Lung (tissue), 12 donors: ENCODE data around the gene FRMD5. TPM values are rescaled to one million over a fixed set of nuclear protein-coding genes. Genes with fewer than 3 reads are reported as not detected.
"Not testable (repeated sequence)": the region's sequence is repeated elsewhere in the genome, so short reads cannot be mapped to it uniquely, and the experiment has no call there.

Experiments
- ATAC-seq: fragments of 200-7000 bp; cut with Tn5 transposase; one replicate; pipeline ENCODE4 v1.9.1; 2020; ENCODE audit warnings: moderate number of reproducible peaks; ENCODE audit not compliant: insufficient read depth, low FRiP score
- DNase-seq, 3 donors: peaks; one replicate each; pipeline ENCODE4 v3.0.0-alpha.2; 2013 to 2017
- H3K27ac ChIP-seq, 2 donors: one replicate each; pipeline ENCODE4 v1.5.1; 2013; ENCODE audit warnings: mild to moderate bottlenecking in 2 of 2, moderate library complexity in 2 of 2, control low read depth in 1 of 2, inconsistent platforms in 1 of 2, low read depth in 1 of 2, low read length in 1 of 2
- H3K27me3 ChIP-seq, 3 donors: one replicate each; pipeline ENCODE4 v1.5.1; 2013; ENCODE audit warnings: low read length in 2 of 3; ENCODE audit not compliant: control insufficient read depth in 3 of 3, insufficient read depth in 3 of 3
- H3K36me3 ChIP-seq, 4 donors: one replicate each; pipeline ENCODE4 v1.5.1; 2013; ENCODE audit warnings: low read length in 4 of 4, mild to moderate bottlenecking in 1 of 4, moderate library complexity in 1 of 4; ENCODE audit not compliant: control insufficient read depth in 4 of 4, insufficient read depth in 4 of 4
- H3K4me1 ChIP-seq, 5 donors: one replicate each; pipeline ENCODE4 v1.5.1; 2013; ENCODE audit warnings: low read length in 5 of 5, mild to moderate bottlenecking in 2 of 5, moderate library complexity in 1 of 5; ENCODE audit not compliant: control insufficient read depth in 5 of 5, insufficient read depth in 5 of 5
- H3K4me3 ChIP-seq: one replicate; pipeline ENCODE4 v1.5.1; 2013; ENCODE audit warnings: mild to moderate bottlenecking, control low read depth, moderate library complexity
- H3K9ac ChIP-seq, 2 donors: one replicate each; pipeline ENCODE4 v1.5.1; 2013; ENCODE audit warnings: low read length in 2 of 2, control low read depth in 1 of 2; ENCODE audit not compliant: insufficient read depth in 1 of 2
- H3K9me3 ChIP-seq, 4 donors: one replicate each; pipeline ENCODE4 v1.5.1; 2013; ENCODE audit warnings: low read length in 3 of 4, mild to moderate bottlenecking in 1 of 4, moderate library complexity in 1 of 4; ENCODE audit not compliant: control insufficient read depth in 4 of 4, insufficient read depth in 3 of 4
- CTCF ChIP-seq: IDR thresholded peaks from 2 replicates; pipeline ENCODE4 v1.5.1; 2012; ENCODE audit warnings: mild to moderate bottlenecking; ENCODE audit errors: control extremely low read depth, extremely low read depth
- WGBS, 2 donors: extraction: QIAGEN DNeasy Blood & Tissue Kit; methylation state at CpG; one replicate each; pipeline ENCODE4 v1.1.7; 2013; 5-methylcytosine and 5-hydroxymethylcytosine counted together
- polyA plus RNA-seq, 2 donors: library from polyadenylated mRNA; stranded (reverse); fragments of 200-250 nt; gene quantifications; one replicate each; pipeline ENCODE4 v1.2.1, GENCODE V29; 2013
- total RNA-seq, 2 donors: library from RNA; depleted of rRNA in 1 of 2; stranded (reverse); fragments of >200 nt in 1 of 2; gene quantifications; one replicate each; pipeline ENCODE4 v1.2.1, GENCODE V29; 2014 to 2021
- donor health status: control.
- donor health status: control.
- donor health status: Bipolar disorder and iron deficiency.
- donor health status: healthy.
- donor health status: DM: yes; HTN: yes; CAD: no.

Gene FRMD5
- total and polyA plus RNA-seq, 4 donors, result 0.10 to 1.1 (median 0.67) TPM

GRCh38 chr15:43851251-43851650 is 343.8 kb downstream of the FRMD5 start:
- Histone ChIP-seq H3K27ac (no peak overlapping the region), H3K9ac (no peak overlapping the region), H3K4me3 (no peak overlapping the region), H3K4me1 (peaks cover 0 to 1% (median 0%) of the 10 kb centered on the region in 5 donors), H3K27me3 (no peaks in the 10 kb centered on the region), H3K9me3 (no peaks in the 10 kb centered on the region), H3K36me3 (peaks cover 0 to 4% (median 3%) of the 10 kb centered on the region in 4 donors)
- ATAC-seq (no peak), DNase-seq (no peak)
- no peak for TF ChIP-seq CTCF
- 99% methylated on average over 3 of the region's 3 CpGs for WGBS, 2 donors

GRCh38 chr15:43845421-43845820 is 349.6 kb downstream of the FRMD5 start:
- peaks cover 0 to 9% (median 3%) of the 10 kb centered on the region in 4 donors for H3K36me3 ChIP-seq
- H3K27me3 ChIP-seq, result no peaks in the 10 kb centered on the region
- no peak overlapping the region for H3K4me3 ChIP-seq
- H3K9me3 ChIP-seq, result no peaks in the 10 kb centered on the region
- TF ChIP-seq CTCF, result no peak
- no peaks in the 10 kb centered on the region for H3K4me1 ChIP-seq
- H3K9ac ChIP-seq, result no peak overlapping the region
- DNase-seq (no peak), ATAC-seq (no peak)
- H3K27ac ChIP-seq, result no peak overlapping the region

GRCh38 chr15:43832485-43832884 is 362.6 kb downstream of the FRMD5 start:
- not testable (repeated sequence) for H3K4me1 ChIP-seq, H3K36me3 ChIP-seq, H3K9me3 ChIP-seq, H3K27me3 ChIP-seq, DNase-seq, H3K9ac ChIP-seq, H3K27ac ChIP-seq, ATAC-seq, H3K4me3 ChIP-seq
- 91 to 96% methylated on average over 6 of the region's 6 CpGs for whole genome bisulfite sequencing, 2 donors

- peaks cover 0 to 14% (median 2%) of the 10 kb centered on the region in 5 donors for H3K4me1 ChIP-seq
- not testable (repeated sequence) for H3K27ac ChIP-seq, H3K27me3 ChIP-seq, DNase-seq, ATAC-seq, H3K9me3 ChIP-seq, H3K4me3 ChIP-seq, H3K36me3 ChIP-seq, H3K9ac ChIP-seq
- 93 to 96% methylated on average over 14 of the region's 14 CpGs for WGBS, 2 donors
Observed at GRCh38 chr15:43831519-43832052, 363.5 kb downstream of the FRMD5 start.

GRCh38 chr15:43830691-43831275 is 364.3 kb downstream of the FRMD5 start:
- H3K27me3 ChIP-seq, H3K9me3 ChIP-seq, ATAC-seq, H3K4me3 ChIP-seq, DNase-seq, H3K27ac ChIP-seq, H3K9ac ChIP-seq, H3K36me3 ChIP-seq: not testable (repeated sequence)
- peaks cover 0 to 19% (median 3%) of the 10 kb centered on the region in 5 donors for H3K4me1 ChIP-seq
- WGBS, 2 donors, result 96 to 97% methylated on average over 9 of the region's 9 CpGs

GRCh38 chr15:43829951-43830540 is 365.0 kb downstream of the FRMD5 start:
- WGBS, 2 donors, result 95 to 96% methylated on average over 9 of the region's 9 CpGs
- not testable (repeated sequence) for H3K27me3 ChIP-seq, H3K4me3 ChIP-seq, H3K9ac ChIP-seq, H3K9me3 ChIP-seq, ATAC-seq, H3K36me3 ChIP-seq, H3K27ac ChIP-seq, DNase-seq
- H3K4me1 ChIP-seq, result peaks cover 0 to 19% (median 3%) of the 10 kb centered on the region in 5 donors
